ENCODE measurements around the gene TIMM44. TPM values are rescaled to one million over a fixed set of nuclear protein-coding genes. Genes with fewer than 3 reads are reported as not detected.

Gene TIMM44
- total and polyA plus RNA-seq, 3 donors from 2014 or later, result 33.8 to 71.2 (median 68.0) TPM

GRCh38 chr19:7879111-7879807 lies 64.2 kb downstream of the TIMM44 start:
- no peaks in the 10 kb centered on the region for H3K27me3 ChIP-seq

GRCh38 chr19:7877249-7877836 lies 66.1 kb downstream of the TIMM44 start:
- no peaks in the 10 kb centered on the region for H3K27me3 ChIP-seq
- TF ChIP-seq CTCF (IDR thresholded peaks at IDR 0.05) (no peak), POLR2A (IDR thresholded peaks at IDR 0.05) (no peak)
- no peak overlapping the region for H3K4me3 ChIP-seq
- intact Hi-C loops (cut with DNase I; ENCODE audit: low total_unique reads), result no loop called here
- H3K9me3 ChIP-seq, result no peaks in the 10 kb centered on the region
- no peak overlapping the region for H3K27ac ChIP-seq
- no peak for DNase-seq
- H3K36me3 ChIP-seq (ENCODE audit: low read depth, missing control alignments), result no peaks in the 10 kb centered on the region
- peaks cover 7% of the 10 kb centered on the region for H3K4me1 ChIP-seq
- 57 to 63% methylated on average over 6 of the region's 6 CpGs for WGBS, 2 donors

More at GRCh38 chr19:7879111-7879807, 64.2 kb downstream of the TIMM44 start:
- H3K4me1 ChIP-seq, result no peaks in the 10 kb centered on the region
- no peak for DNase-seq
- no peak for TF ChIP-seq POLR2A (IDR thresholded peaks at IDR 0.05)
- no peak for TF ChIP-seq CTCF (IDR thresholded peaks at IDR 0.05)
- no peaks in the 10 kb centered on the region for H3K9me3 ChIP-seq
- WGBS, 2 donors, result 78 to 83% methylated on average over 6 to 18 of the region's 18 CpGs
- no peak overlapping the region for H3K27ac ChIP-seq
- no peaks in the 10 kb centered on the region for H3K36me3 ChIP-seq (ENCODE audit: low read depth, missing control alignments)
- H3K4me3 ChIP-seq, result no peak overlapping the region
- intact Hi-C loops (cut with DNase I; ENCODE audit: low total_unique reads), result no loop called here

Other genes starting within 250 kb of the TIMM44 start
- gene FCER2, start 241.5 kb downstream of the TIMM44 start, total RNA-seq, result under 1 TPM; 0.79 to 0.87 TPM
- gene FCER2, start 241.5 kb downstream of the TIMM44 start, polyA plus RNA-seq (ENCODE audit: insufficient read depth, low read depth, low replicate concordance), result 1.1 TPM
- 1 to 10 TPM in 1 of 2 donors, not detected in 1; 1.2 TPM for gene CLEC4G, start 211.6 kb downstream of the TIMM44 start, total RNA-seq
- gene CLEC4G, start 211.6 kb downstream of the TIMM44 start, polyA plus RNA-seq (ENCODE audit: insufficient read depth, low read depth, low replicate concordance), result 0.71 TPM
- under 1 TPM; 0.55 to 0.74 TPM for gene CD209, start 196.1 kb downstream of the TIMM44 start, total RNA-seq
- gene CD209, start 196.1 kb downstream of the TIMM44 start, polyA plus RNA-seq (ENCODE audit: insufficient read depth, low read depth, low replicate concordance), result 5.0 TPM
- 10 to 100 TPM in 1 of 2 donors, 1 to 10 TPM in 1; 9.4 to 14.9 TPM for gene CLEC4M, start 180.4 kb downstream of the TIMM44 start, total RNA-seq
- gene CLEC4M, start 180.4 kb downstream of the TIMM44 start, polyA plus RNA-seq (ENCODE audit: insufficient read depth, low read depth, low replicate concordance), result 14.5 TPM
- gene EVI5L, start 113.4 kb downstream of the TIMM44 start, total RNA-seq, result 10 to 100 TPM; 45.8 to 68.9 TPM
- 69.3 TPM for gene EVI5L, start 113.4 kb downstream of the TIMM44 start, polyA plus RNA-seq (ENCODE audit: insufficient read depth, low read depth, low replicate concordance)
- gene PRR36, start 69.3 kb downstream of the TIMM44 start, total RNA-seq, result 1 to 10 TPM; 2.9 to 3.3 TPM
- gene PRR36, start 69.3 kb downstream of the TIMM44 start, polyA plus RNA-seq (ENCODE audit: insufficient read depth, low read depth, low replicate concordance), result 0.50 TPM
- 1 to 10 TPM in 1 of 2 donors, under 1 TPM in 1; 0.79 to 1.4 TPM for gene LRRC8E, start 55.2 kb downstream of the TIMM44 start, total RNA-seq
- gene LRRC8E, start 55.2 kb downstream of the TIMM44 start, polyA plus RNA-seq (ENCODE audit: insufficient read depth, low read depth, low replicate concordance), result 0.92 TPM
- 10 to 100 TPM; 30.6 to 44.0 TPM for gene MAP2K7, start 39.8 kb downstream of the TIMM44 start, total RNA-seq
- 34.8 TPM for gene MAP2K7, start 39.8 kb downstream of the TIMM44 start, polyA plus RNA-seq (ENCODE audit: insufficient read depth, low read depth, low replicate concordance)
- 1 to 10 TPM in 1 of 2 donors, not detected in 1; 2.2 TPM for gene TGFBR3L, start 28.8 kb downstream of the TIMM44 start, total RNA-seq
- 1.2 TPM for gene TGFBR3L, start 28.8 kb downstream of the TIMM44 start, polyA plus RNA-seq (ENCODE audit: insufficient read depth, low read depth, low replicate concordance)
- 10 to 100 TPM; 72.5 to 88.6 TPM for gene SNAPC2, start 23.3 kb downstream of the TIMM44 start, total RNA-seq
- gene SNAPC2, start 23.3 kb downstream of the TIMM44 start, polyA plus RNA-seq (ENCODE audit: insufficient read depth, low read depth, low replicate concordance), result 51.9 TPM
- gene CTXN1, start 17.5 kb downstream of the TIMM44 start, total RNA-seq, result 10 to 100 TPM; 40.1 to 67.2 TPM
- 19.4 TPM for gene CTXN1, start 17.5 kb downstream of the TIMM44 start, polyA plus RNA-seq (ENCODE audit: insufficient read depth, low read depth, low replicate concordance)
- gene ELAVL1, start 62.0 kb upstream of the TIMM44 start, total RNA-seq, result 10 to 100 TPM; 75.7 to 84.8 TPM
- 128 TPM for gene ELAVL1, start 62.0 kb upstream of the TIMM44 start, polyA plus RNA-seq (ENCODE audit: insufficient read depth, low read depth, low replicate concordance)
- 1 to 10 TPM in 1 of 2 donors, not detected in 1; 1.7 TPM for gene CCL25, start 109.1 kb upstream of the TIMM44 start, total RNA-seq
- gene CCL25, start 109.1 kb upstream of the TIMM44 start, polyA plus RNA-seq (ENCODE audit: insufficient read depth, low read depth, low replicate concordance), result 0.47 TPM
- gene FBN3, start 205.9 kb upstream of the TIMM44 start, total RNA-seq, result 10 to 100 TPM in 1 of 2 donors, 1 to 10 TPM in 1; 2.3 to 17.8 TPM
- 0.62 TPM for gene FBN3, start 205.9 kb upstream of the TIMM44 start, polyA plus RNA-seq (ENCODE audit: insufficient read depth, low read depth, low replicate concordance)

Measured in testis (tissue), 3 donors.